Transverse colon (tissue), 4 donors: ENCODE data around the gene CALM1. TPM values are rescaled to one million over a fixed set of nuclear protein-coding genes. Genes with fewer than 3 reads are reported as not detected.
A peak's percentile ranks its signal among the peaks of the same experiment; 100 is the strongest.

Experiments used
- DNase-seq: peaks from one replicate; pipeline ENCODE4 v3.0.0-alpha.2; 2019
- H3K27ac ChIP-seq, 4 donors: fragments of 200-600 bp; sonication (generic); 2 replicates each; pipeline ENCODE4 v1.5.1; 2016 to 2018; ENCODE audit warnings: inconsistent platforms in 4 of 4
- H3K27me3 ChIP-seq: fragments of 200-600 bp; sonication (generic); 2 replicates; pipeline ENCODE4 v1.5.1; 2017; ENCODE audit warnings: inconsistent platforms
- H3K36me3 ChIP-seq, 4 donors: fragments of 200-600 bp; sonication (generic); 2 replicates each; pipeline ENCODE4 v1.5.1; 2017 to 2019; ENCODE audit warnings: inconsistent platforms in 4 of 4
- H3K4me1 ChIP-seq, 4 donors: fragments of 200-600 bp; sonication (generic); 2 replicates each; pipeline ENCODE4 v1.5.1; 2017 to 2020; ENCODE audit warnings: inconsistent platforms in 4 of 4
- H3K4me3 ChIP-seq, 4 donors: fragments of 200-600 bp; sonication (generic); 1 replicate in 1 of 4; 2 replicates in 3 of 4; pipeline versions ENCODE4 v1.5.1 to v1.6.1; 2017 to 2019; ENCODE audit warnings: inconsistent platforms in 4 of 4
- H3K9me3 ChIP-seq, 2 donors: fragments of 200-600 bp; sonication (generic); 2 replicates each; pipeline ENCODE4 v1.5.1; 2017 to 2019; ENCODE audit warnings: inconsistent platforms in 2 of 2
- CTCF ChIP-seq, 5 experiments: fragments of 200-600 bp in 3 of 5; fragments of 450-650 bp in 2 of 5; sonication (generic) in 3 of 5; IDR thresholded peaks; 1 replicate in 2 of 5; 2 replicates in 3 of 5; pipeline ENCODE4 v1.5.1; 2016 to 2017; ENCODE audit warnings: antibody characterized with exemption in 5 of 5, inconsistent platforms in 3 of 5, mild to moderate bottlenecking in 2 of 5, moderate library complexity in 1 of 5
- EP300 ChIP-seq: sonication (generic); formaldehyde crosslinking; IDR thresholded peaks from one replicate; pipeline ENCODE4 v1.6.1; 2017; ENCODE audit warnings: antibody characterized with exemption, low read depth
- POLR2A ChIP-seq: fragments of 450-650 bp; IDR thresholded peaks from one replicate; pipeline ENCODE4 v1.6.1; 2016; ENCODE audit warnings: antibody characterized with exemption, mild to moderate bottlenecking, moderate library complexity
- POLR2AphosphoS5 ChIP-seq, 3 donors: sonication (generic); formaldehyde crosslinking; IDR thresholded peaks; one replicate each; pipeline ENCODE4 v1.6.1; 2016; ENCODE audit warnings: antibody characterized with exemption in 3 of 3
- WGBS, 2 donors: methylation state at CpG; one replicate each; pipeline ENCODE4 v1.1.5; 2018; ENCODE audit warnings: low coverage in 1 of 2; 5-methylcytosine and 5-hydroxymethylcytosine counted together
- in situ Hi-C, 4 donors: fragments of 200-750 bp; cut with MboI; loops; one replicate each; pipeline versions ENCODE4 v1.15.0 to v1.15.1; 2017; ENCODE audit warnings: low sequenced_read_pairs in 3 of 4, low pct_ligation_motif_present in 1 of 4, low pct_unique_long_range_greater_than_20kb in 1 of 4
- intact Hi-C: fragments of 100-400 bp; cut with DNase I; formaldehyde crosslinking; loops from one replicate; pipeline ENCODE4 v1.15.1; 2023; ENCODE audit warnings: low total_unique reads
- total RNA-seq, 4 donors: library from RNA; depleted of rRNA; stranded (reverse); fragments of >200 nt; gene quantifications; one replicate each; pipeline ENCODE4 v1.1.0, GENCODE V29; 2016

Gene CALM1
- total RNA-seq, 4 donors from 2014 or later = 297 to 1,199 (median 723) TPM

- TF ChIP-seq CTCF (IDR thresholded peaks at IDR 0.05) (no peak), EP300 (no peak), POLR2A (no peak), POLR2AphosphoS5 (IDR thresholded peaks at IDR 0.05) (no peak)
- WGBS, 2 donors = 88 to 93% methylated on average over 4 of the region's 4 CpGs
- H3K27me3 ChIP-seq = peaks cover 6% of the 10 kb centered on the region
Measured at GRCh38 chr14:90362558-90362896, 34.3 kb upstream of the CALM1 start.

GRCh38 chr14:90368946-90369721, 27.7 kb upstream of the CALM1 start:
- Histone ChIP-seq H3K9me3 (no peaks in the 10 kb centered on the region), H3K27ac (peak overlapping the region in 1 of 4 donors; percentile 13), H3K36me3 (no peaks in the 10 kb centered on the region), H3K4me3 (no peak overlapping the region), H3K27me3 (no peaks in the 10 kb centered on the region), H3K4me1 (peaks cover 0 to 21% (median 4%) of the 10 kb centered on the region in 4 donors)
- intact Hi-C loops (no loop called here), in situ Hi-C loops (no loop called here)
- WGBS, 2 donors = 41% methylated on average over 1 of the region's 1 CpG; no CpG with 5 or more reads in 1 of the 2 donors
- DNase-seq = peak; percentile 50
- TF ChIP-seq POLR2A (no peak), CTCF (IDR thresholded peaks at IDR 0.05) (peak in 2 of 5 experiments; percentile 3 to 9), EP300 (no peak), POLR2AphosphoS5 (IDR thresholded peaks at IDR 0.05) (peak in 2 of 3 donors; percentile 30 to 33)

More at GRCh38 chr14:90362558-90362896, 34.3 kb upstream of the CALM1 start:
- Histone ChIP-seq H3K4me1 (peaks cover 0 to 16% (median 3%) of the 10 kb centered on the region in 4 donors), H3K27ac (no peak overlapping the region), H3K9me3 (no peaks in the 10 kb centered on the region), H3K36me3 (no peaks in the 10 kb centered on the region), H3K4me3 (no peak overlapping the region)
- in situ Hi-C loops (no loop called here), intact Hi-C loops (no loop called here)
- DNase-seq = no peak

- in situ Hi-C loops = no loop called here
- 92 to 100% methylated on average over 3 to 6 of the region's 6 CpGs for WGBS, 2 donors
- TF ChIP-seq EP300 = no peak
- TF ChIP-seq POLR2AphosphoS5 (IDR thresholded peaks at IDR 0.05) = no peak
- TF ChIP-seq CTCF (IDR thresholded peaks at IDR 0.05) = no peak
- no peak for TF ChIP-seq POLR2A
Measured at GRCh38 chr14:90373887-90374286, 22.9 kb upstream of the CALM1 start.

GRCh38 chr14:90374813-90375212, 22.0 kb upstream of the CALM1 start:
- H3K27me3 ChIP-seq = no peaks in the 10 kb centered on the region
- no peak overlapping the region for H3K27ac ChIP-seq
- H3K36me3 ChIP-seq = no peaks in the 10 kb centered on the region
- TF ChIP-seq EP300 (no peak), POLR2AphosphoS5 (IDR thresholded peaks at IDR 0.05) (no peak), CTCF (IDR thresholded peaks at IDR 0.05) (no peak), POLR2A (no peak)
- in situ Hi-C loops = no loop called here
- H3K4me1 ChIP-seq = no peaks in the 10 kb centered on the region
- no peaks in the 10 kb centered on the region for H3K9me3 ChIP-seq
- intact Hi-C loops = no loop called here
- no peak for DNase-seq
- H3K4me3 ChIP-seq = no peak overlapping the region
- WGBS, 2 donors = 82 to 96% methylated on average over 2 to 4 of the region's 4 CpGs

More at GRCh38 chr14:90373887-90374286, 22.9 kb upstream of the CALM1 start:
- Histone ChIP-seq H3K36me3 (no peaks in the 10 kb centered on the region), H3K27me3 (no peaks in the 10 kb centered on the region), H3K4me3 (no peak overlapping the region), H3K27ac (no peak overlapping the region), H3K9me3 (no peaks in the 10 kb centered on the region), H3K4me1 (peaks cover 0 to 4% (median 1%) of the 10 kb centered on the region in 4 donors)
- intact Hi-C loops = no loop called here
- DNase-seq = no peak
